GM18909 (cell line): Measurements from ENCODE around the gene PRR5L.
A peak's percentile ranks its signal among the peaks of the same experiment; 100 is the strongest.
"Not testable (repeated sequence)": the region's sequence is repeated elsewhere in the genome, so short reads cannot be mapped to it uniquely, and the experiment has no call there.

Source experiments
- ATAC-seq: cut with Tn5 transposase; IDR thresholded peaks from one replicate; pipeline ENCODE4 v1.9.1; 2021; ENCODE audit warnings: mild to moderate bottlenecking; ENCODE audit not compliant: unreplicated experiment, poor library complexity

Gene PRR5L

DNA sequence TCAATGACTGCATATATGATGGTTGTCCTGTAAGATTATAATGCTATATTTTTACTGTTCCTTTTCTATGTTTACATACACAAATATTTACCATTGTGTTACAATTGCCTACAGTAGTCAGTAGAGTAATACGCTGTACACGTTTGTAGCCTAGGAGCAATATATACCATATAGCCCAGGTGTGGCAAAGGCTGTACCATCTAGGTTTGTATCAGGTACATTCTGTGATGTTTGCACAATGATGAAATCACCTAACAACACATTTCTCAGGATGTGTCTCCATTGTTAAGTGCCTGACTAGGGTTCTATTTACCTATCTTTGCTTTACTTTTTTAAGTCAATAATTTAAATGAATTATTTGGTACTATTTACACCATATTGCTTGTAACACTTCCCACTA is 21.9 kb downstream of the PRR5L start:
- ATAC-seq = no peak

DNA sequence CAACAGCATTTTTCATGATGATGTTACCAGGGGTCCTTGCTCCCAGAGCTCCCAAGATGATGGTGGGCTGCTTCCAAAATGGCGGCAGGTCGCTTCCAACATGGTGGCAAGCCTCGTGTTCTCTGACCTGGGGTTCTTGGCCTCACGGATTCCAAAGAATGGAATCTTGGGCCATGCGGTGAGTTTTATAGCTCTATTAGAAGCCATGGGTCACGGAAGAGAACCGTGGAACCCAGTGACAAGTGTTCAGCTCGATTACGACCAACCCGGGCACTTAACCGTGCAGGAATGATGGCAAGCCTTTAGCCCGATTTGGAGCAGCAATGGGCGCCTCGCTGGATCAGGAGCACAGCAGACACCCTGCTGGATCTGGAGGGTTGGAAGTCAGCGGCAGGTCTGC is 28.9 kb downstream of the PRR5L start:
- not testable (repeated sequence) for ATAC-seq

GRCh38 chr11:36325403-36325802 is 29.3 kb downstream of the PRR5L start:
- ATAC-seq = not testable (repeated sequence)

GRCh38 chr11:36326524-36327419 is 30.7 kb downstream of the PRR5L start:
- peak; percentile 65 for ATAC-seq

- no peak for ATAC-seq
Measured at GRCh38 chr11:36328966-36329673, 33.0 kb downstream of the PRR5L start.

- ATAC-seq = no peak
Measured at GRCh38 chr11:36330411-36330810, 34.3 kb downstream of the PRR5L start.

GRCh38 chr11:36333468-36333867 is 37.4 kb downstream of the PRR5L start:
- ATAC-seq = no peak

DNA sequence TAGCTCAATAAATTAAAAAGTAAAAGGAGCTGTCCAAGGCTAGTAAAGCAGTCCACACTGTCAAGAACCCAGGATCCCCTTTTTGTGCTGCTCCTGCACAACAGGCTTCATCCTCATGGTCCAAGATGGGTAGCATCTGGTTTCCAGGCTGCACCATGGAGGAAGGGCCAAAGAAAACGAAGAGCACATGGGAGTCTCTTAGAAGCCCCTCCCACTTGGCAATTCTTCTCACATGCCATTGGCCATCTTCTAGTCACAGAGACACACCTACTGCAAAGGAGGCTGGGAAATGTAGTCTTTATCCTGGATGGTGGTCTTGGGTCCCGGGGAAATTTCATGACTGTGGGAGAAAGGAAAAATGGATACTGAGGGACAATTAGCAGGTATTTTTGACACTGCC is 37.8 kb downstream of the PRR5L start:
- no peak for ATAC-seq

- no peak for ATAC-seq
Measured at GRCh38 chr11:36339888-36340287, 43.8 kb downstream of the PRR5L start.

DNA sequence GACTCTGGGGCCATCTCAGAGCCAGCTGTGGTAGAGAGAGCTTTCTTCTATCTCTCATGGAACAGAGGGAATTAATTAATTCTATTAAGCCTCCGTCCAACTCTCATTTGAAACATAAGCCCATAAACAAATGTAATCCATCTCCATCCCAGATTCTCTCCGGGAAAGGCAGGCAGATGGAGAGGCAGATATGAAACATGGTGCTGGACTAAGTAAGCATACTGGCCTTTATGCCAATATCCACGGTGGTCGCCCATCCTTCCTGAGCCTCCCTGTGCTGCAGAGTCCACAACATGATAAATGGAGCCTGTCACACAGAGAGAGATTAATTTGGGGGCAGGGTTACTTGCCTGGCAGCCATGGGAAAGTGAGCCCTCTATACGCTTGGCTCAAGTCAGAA is 44.8 kb downstream of the PRR5L start:
- ATAC-seq = no peak

DNA sequence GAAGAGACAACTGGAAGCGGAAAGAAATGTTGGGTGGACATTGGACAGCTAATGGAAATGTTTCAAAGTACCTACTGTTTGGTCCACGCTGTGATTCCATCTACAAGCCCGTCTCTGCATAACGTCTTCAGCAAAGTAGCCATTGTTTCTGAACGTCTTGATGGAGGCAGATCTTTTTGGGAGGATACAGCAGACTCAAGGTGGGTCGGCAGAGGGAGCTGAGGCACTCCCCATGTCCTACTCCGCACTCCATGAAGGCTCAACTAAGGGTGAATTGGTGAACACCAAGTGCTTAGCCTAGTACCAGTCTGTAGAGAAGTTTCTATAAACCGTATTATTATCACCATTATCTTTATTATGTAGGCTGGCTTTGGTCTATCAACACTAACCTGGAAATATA is 45.8 kb downstream of the PRR5L start:
- no peak for ATAC-seq

- no peak for ATAC-seq
Measured at GRCh38 chr11:36342327-36342726, 46.2 kb downstream of the PRR5L start.

DNA sequence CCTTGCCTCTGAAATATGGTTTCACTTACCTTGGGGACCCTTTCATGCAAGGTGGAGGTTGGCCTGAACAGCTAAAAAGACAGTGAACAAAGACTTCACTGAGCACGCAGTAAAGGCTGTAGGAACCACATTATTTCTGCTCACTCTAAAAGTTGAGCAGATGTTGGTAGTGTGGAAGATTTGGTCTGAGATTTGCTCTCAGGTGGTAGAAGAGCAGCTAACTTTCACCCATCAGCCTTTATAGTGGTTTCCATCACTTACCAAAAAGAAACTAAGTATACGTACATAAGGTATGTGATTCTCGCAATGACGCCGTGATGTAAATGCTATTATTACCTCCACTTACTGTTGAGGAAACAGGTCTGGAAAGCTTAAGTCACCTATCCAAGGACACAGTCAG is 47.3 kb downstream of the PRR5L start:
- ATAC-seq = no peak

GRCh38 chr11:36345084-36345511 is 49.0 kb downstream of the PRR5L start:
- no peak for ATAC-seq

DNA sequence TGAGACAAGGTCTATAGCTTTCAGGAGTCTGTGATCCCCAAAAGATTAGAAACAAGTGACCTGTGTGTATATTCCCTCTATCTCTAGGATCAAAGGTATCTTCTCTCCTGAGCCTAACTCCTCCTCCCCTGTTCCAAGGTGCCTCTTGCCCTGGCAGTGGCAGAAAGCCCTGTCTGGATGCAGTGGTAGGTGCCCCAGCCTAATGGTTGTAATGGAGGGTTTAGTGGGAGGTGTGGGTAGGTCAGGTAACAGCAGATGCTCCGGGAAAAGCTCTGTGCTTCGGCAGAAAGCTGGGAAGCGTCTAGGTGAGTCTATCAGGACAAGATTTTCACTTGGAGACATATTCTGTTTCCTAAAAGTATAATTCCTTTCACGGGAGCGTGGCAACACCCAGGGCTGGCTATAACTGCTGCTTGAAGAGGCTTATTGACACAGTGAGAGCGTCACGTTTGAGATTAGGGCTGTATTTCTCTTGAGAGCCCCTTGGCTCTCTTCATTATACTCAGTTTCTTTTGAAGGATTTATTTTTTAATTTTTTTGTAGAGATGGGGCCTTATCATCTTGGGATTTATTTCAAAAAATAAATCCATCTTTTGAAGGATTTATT is 49.5 kb downstream of the PRR5L start:
- no peak for ATAC-seq

DNA sequence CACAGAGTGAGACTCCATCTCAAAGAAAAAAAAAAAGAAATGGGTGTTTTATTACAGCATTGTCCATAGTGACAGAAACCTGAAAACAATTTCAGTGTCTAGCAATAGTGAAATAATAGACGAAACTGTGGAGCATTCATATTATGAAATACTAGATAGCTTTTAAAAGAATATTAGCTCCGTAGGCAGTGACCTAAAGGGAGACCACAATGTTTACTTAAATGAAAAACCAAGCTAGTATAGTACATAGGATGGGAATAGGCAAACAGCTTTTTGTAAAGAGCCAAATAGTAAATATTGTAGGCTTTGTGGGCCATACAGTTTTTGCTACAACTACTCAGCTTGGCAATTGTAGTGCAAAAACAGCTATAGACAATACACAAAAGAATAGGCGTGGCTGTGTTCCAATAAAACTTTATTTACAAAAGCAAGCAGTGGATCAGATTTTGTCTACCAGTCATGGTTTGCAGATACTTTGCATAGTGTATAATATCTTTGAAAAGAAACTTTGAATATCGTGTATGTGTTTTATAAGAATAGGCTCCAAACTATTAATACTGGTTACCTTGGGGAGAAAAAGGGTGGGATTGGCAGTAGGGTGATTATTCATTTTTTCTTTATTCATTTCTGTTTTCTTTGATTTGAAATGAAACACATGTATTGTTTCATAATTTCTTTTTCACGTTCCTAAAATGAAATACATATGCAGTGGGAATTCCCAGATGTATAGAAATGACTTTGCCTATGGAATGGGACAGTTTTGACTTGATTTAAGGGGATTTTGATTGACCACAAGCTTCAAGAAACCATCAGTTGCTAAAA is 50.7 kb downstream of the PRR5L start:
- no peak for ATAC-seq

GRCh38 chr11:36347384-36347906 is 51.4 kb downstream of the PRR5L start:
- ATAC-seq = no peak

DNA sequence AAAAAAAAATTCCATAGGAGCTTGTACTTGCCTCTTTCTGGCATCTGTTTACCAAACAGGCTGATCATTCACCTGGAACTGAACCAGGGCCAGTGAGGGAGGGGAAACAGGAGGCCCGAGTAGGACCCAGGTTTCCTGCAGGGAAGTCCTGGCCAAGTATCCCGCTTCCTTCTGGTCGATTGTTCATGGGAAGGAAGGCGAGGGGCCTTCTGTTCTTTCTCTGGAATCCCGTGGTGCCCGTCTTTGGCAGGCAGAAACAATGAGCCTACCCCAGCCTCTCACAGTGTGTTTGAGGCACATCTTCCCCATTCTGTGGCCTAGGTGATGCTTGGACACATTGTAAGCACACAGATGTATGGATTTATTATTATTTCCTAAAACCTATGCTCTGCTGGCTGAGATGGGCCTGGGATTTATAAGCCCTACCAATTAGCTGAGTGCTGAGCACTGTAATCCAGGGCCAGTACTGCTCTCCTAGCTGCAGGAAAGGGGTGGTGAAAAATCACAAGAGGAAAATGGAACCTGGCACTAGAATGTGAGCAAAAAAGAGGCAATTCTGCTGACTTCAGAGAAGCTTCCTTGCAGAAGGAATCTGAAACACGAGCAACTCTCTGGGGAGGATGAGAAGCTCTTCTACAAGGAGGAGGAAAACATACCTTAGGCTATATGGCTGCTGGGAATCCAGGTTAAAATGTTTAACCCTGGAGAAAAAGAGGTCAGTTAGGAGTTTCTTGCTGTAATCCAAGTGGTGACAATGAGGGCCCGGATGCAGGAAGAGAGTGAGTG is 53.5 kb downstream of the PRR5L start:
- ATAC-seq = no peak

- ATAC-seq = no peak
Measured at GRCh38 chr11:36350137-36350513, 54.0 kb downstream of the PRR5L start.
